Right lobe of liver (tissue), 4 donors: ENCODE results near the gene CCDC82.

Source experiments
- POLR2A ChIP-seq: fragments of 450-650 bp; IDR thresholded peaks from one replicate; pipeline ENCODE4 v1.6.1; 2017; ENCODE audit warnings: antibody characterized with exemption, mild to moderate bottlenecking
- TF ChIP-seq, protein P1 (sequence below), 4 donors: fragments of 200-600 bp in 3 of 4; fragments of 450-650 bp in 1 of 4; IDR thresholded peaks; one replicate each; pipeline versions ENCODE4 v1.5.1 to v1.8.0; 2016 to 2022; ENCODE audit warnings: antibody characterized with exemption in 4 of 4, mild to moderate bottlenecking in 2 of 4
- donor health status: DM: no; HTN: no; CAD: no.
- donor health status: DM: no; HTN: no; CAD: no.
- donor health status: DM: no; HTN: yes; CAD: no.

GRCh38 chr11:96303980-96304379 lies 85.7 kb downstream of the CCDC82 start:
- TF ChIP-seq, protein P1, sequence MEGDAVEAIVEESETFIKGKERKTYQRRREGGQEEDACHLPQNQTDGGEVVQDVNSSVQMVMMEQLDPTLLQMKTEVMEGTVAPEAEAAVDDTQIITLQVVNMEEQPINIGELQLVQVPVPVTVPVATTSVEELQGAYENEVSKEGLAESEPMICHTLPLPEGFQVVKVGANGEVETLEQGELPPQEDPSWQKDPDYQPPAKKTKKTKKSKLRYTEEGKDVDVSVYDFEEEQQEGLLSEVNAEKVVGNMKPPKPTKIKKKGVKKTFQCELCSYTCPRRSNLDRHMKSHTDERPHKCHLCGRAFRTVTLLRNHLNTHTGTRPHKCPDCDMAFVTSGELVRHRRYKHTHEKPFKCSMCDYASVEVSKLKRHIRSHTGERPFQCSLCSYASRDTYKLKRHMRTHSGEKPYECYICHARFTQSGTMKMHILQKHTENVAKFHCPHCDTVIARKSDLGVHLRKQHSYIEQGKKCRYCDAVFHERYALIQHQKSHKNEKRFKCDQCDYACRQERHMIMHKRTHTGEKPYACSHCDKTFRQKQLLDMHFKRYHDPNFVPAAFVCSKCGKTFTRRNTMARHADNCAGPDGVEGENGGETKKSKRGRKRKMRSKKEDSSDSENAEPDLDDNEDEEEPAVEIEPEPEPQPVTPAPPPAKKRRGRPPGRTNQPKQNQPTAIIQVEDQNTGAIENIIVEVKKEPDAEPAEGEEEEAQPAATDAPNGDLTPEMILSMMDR (IDR thresholded peaks at IDR 0.05), result no peak
- TF ChIP-seq POLR2A, result no peak
